GM10266 (cell line): ENCODE measurements around the gene DLX6.

Experiments
- DNase-seq: peaks from one replicate; pipeline ENCODE4 v3.0.0; 2012; ENCODE audit errors: extremely low spot score
- TF ChIP-seq, protein P1 (sequence below): IDR thresholded peaks from 2 replicates; pipeline ENCODE4 v1.5.1; 2012; ENCODE audit warnings: mild to moderate bottlenecking, low read depth; ENCODE audit not compliant: control insufficient read depth, insufficient read depth; ENCODE audit errors: missing control alignments

The DLX6 gene

DNA sequence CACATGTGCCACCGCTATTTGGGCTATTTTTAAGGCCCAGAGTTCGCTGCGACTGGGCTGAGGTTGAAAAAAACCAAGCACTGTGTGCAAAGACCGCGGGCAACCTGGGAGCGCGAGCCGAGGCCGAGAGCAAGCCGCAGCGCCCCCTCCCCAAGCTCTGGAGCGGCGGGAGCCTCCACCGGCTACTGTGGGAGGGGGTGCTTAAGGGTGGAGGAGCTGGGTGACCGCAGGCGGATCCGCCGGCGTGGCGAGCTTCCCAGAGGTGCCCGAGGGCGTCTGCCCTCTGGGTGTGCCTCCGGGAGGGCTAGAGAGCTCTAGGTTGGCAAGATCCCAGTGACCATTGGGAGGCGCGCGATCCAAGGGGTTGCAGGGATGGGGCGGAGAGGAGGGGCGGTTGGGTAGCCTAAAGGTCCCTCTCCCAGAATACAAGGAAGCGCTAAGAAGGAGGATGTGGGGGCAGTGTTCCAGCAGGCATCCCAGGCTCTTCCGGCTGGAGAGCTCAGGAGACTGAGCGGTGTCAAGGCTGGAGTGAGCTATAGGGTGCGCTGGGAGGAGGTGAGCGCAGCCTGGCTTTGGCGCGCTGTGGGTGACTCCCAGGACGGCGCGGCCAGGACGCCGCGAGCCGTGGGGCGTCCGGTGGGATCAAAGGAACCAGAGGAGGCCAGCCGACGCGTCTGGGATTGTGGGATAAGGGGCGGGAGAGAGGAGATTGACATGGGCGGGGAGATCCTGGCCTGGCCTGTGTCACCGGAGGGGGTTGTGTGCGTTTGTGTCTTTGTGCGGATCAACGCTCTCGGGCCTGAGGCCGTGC is 11.2 kb downstream of the DLX6 start:
- DNase-seq, result peak; percentile 20
- TF ChIP-seq, protein P1, sequence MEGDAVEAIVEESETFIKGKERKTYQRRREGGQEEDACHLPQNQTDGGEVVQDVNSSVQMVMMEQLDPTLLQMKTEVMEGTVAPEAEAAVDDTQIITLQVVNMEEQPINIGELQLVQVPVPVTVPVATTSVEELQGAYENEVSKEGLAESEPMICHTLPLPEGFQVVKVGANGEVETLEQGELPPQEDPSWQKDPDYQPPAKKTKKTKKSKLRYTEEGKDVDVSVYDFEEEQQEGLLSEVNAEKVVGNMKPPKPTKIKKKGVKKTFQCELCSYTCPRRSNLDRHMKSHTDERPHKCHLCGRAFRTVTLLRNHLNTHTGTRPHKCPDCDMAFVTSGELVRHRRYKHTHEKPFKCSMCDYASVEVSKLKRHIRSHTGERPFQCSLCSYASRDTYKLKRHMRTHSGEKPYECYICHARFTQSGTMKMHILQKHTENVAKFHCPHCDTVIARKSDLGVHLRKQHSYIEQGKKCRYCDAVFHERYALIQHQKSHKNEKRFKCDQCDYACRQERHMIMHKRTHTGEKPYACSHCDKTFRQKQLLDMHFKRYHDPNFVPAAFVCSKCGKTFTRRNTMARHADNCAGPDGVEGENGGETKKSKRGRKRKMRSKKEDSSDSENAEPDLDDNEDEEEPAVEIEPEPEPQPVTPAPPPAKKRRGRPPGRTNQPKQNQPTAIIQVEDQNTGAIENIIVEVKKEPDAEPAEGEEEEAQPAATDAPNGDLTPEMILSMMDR, result no peak

DNA sequence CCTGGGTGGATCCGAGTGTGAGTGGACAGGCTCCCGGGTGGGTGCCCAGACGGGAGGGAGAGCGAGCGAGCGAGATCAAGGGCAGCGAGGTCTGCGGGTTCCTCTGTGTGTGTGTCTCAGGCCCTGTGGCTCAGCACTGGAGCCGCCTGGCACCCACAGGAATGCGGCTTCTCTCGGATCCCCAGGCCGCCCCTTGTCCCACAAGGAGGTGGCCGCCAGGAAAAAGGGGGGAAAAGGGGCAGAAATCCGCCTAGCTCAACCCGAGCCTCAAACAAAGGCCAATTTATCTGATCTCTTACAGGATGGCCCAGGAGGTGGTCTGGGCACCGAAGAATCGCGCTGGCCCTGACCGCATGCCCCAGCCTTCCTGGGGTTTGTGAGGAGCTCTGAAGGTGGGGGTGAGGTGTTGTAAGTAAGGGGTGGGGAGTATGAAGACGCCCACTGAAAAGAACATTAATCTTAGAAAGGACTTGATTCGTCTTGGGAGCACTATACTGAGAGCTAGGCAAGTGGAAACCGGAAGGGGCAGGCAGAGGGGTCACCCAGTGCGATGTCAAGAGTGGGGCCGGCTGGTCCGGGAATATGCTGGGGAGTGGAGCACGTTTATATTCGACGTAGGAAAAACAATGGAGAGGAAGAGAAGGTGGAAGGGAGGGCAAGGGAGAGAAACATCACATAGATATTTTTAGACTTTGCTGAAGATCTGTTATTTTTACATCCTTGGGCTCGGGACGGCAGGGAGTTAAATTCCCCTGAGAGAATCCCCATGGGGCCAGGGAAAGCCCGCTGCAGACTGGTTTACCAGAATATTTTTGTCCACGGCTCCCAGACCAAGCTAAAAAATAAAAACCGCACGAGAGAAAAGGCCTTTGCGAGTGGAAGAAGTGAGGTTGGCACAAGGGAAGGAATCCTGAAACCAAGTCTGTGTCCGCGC is 12.1 kb downstream of the DLX6 start:
- TF ChIP-seq, protein P1, result no peak
- DNase-seq, result no peak

DNA sequence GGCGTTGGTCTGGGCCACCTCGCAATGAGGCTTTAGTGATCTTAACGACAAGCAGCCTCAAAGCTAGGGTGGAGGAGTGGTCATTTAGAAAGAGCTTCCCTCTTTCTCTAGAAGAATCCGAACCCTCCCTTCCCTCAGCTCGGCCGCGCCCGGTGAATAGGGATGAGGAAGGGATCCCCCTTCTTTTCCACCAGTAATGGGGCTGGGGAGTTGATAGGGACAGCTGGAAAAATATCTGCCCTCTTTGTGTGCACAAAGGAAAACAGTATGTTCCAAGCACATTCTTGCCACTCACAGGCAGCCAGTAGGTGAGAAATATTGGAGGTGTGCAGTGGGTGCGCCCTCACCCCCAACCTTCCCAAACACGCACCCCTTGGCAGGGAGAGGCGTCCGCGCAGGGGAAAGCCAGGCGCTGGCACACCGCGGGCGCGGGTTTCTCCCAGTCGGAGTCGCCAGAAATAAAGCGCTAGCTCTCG is 12.8 kb downstream of the DLX6 start:
- TF ChIP-seq, protein P1, result no peak
- DNase-seq, result peak; percentile 13

DNA sequence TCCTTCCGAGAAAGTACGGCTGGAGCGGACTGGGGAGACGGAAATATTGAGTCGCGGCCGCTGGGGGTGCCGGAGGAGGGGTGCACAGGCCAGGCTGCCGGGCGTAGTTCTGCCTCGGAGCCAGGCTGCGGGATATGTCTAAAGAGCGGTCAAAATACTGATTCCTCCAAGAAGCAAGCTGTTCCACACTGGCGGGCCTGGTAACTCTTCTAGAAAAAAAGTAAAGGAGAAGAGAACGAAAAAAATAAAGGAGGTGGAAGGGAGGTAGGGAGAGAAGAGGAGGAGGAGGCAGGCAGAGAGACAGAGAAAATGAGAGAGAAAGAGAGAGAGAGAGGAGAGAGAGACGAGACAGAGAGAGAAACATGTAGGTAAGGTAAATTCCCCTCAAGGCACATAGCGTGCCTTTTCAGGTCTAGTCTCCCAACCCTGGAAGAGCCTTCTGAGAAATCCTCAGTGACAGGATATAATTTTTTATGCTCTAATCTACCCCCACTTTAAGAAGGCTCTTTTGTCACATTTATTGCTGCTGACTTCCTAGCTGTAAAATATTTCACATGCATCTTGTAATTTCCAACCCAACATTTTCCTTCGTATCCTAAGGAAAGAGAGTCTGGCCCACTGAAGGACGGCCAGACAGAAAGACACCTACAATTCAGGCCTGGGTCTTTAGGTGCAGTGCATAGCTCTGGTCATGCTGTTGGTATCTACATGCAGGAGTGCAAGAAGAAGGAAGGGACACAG is 13.6 kb downstream of the DLX6 start:
- TF ChIP-seq, protein P1, result no peak
- DNase-seq, result peak; percentile 22

DNA sequence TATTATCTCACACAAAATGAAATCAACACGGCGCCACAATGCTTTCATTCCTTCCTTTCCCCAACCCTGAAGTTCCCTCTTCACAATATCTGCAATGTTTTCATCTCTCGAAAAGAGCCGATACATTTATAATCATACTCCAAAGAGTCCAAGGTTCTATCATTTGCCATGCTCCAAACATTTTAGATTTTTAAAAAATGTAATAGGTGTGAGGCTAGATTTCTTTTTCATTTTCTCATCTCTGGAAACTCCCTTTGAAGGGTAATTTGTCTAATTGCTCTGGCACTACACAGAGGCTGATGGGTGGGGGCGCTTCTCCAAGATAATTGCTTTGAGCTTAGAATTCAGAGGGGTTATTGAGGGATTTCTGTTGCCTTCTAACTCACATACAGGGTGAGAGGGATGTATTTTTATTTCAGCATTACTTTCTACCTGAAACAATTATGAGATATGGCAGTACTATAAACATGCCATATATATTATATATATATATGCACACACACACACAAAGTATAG is 14.4 kb downstream of the DLX6 start:
- DNase-seq, result peak; percentile 30
- TF ChIP-seq, protein P1, result no peak

DNA sequence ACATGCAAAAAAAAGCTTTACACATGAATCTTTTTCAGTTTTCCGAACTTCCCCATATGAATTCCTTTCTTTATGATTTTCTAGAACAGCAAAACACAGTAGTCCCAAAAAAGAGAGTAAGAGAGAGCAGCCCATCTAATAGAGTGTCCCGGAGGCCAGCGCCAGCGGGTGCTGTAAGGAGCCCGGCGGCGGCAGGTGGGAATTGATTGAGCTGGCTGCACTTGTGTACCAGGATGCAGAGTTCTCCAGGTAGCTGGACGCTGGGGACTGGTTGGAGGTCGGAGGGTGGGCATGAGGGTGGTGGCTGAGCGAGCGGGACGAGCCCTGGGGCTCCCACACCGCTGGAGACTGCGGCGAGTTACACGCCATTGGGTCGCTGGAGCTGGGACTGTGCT is 15.2 kb downstream of the DLX6 start:
- TF ChIP-seq, protein P1, result no peak
- DNase-seq, result peak; percentile 24
